ENCODE results near the gene YBX2. TPM values are rescaled to one million over a fixed set of nuclear protein-coding genes. Genes with fewer than 3 reads are reported as not detected.
A peak's percentile ranks its signal among the peaks of the same experiment; 100 is the strongest.

Gene YBX2
- total and polyA plus RNA-seq, 2 donors (not counting 1 experiment from before 2014, with no cell fraction given): under 0.01 TPM; not detected in 1

- H3K36me3 ChIP-seq (ENCODE audit: control insufficient read depth, insufficient read depth, low read length): no peaks in the 10 kb centered on the region
Measured at GRCh38 chr17:7296189-7296861, 1.9 kb upstream of the YBX2 start.

GRCh38 chr17:7295230-7296180 lies 1.1 kb upstream of the YBX2 start:
- no peak for TF ChIP-seq EZH2 (IDR thresholded peaks at IDR 0.05; ENCODE audit: low read length, missing control alignments)
- TF ChIP-seq CTCF (conservative IDR thresholded peaks at IDR 0.05 in 1 of 2, IDR thresholded peaks at IDR 0.05 in 1 of 2; ENCODE audit: low read depth in 1 of 2, low read length in 2 of 2): no peak
- H3K4me3 ChIP-seq (replicated peaks in 1 of 4; ENCODE audit: control extremely low read depth in 1 of 4, insufficient read depth in 1 of 4, low read depth in 3 of 4, low read length in 4 of 4): peak overlapping the region in 1 of 4 experiments; percentile 33
- H3K27ac ChIP-seq (ENCODE audit: insufficient read depth, low read length): no peak overlapping the region
- H3K4me2 ChIP-seq (ENCODE audit: extremely low read depth, insufficient read depth, low read length): peak overlapping the region; percentile 70
- H3K9ac ChIP-seq (ENCODE audit: insufficient read depth, low read length): no peak overlapping the region
- no peaks in the 10 kb centered on the region for H3K36me3 ChIP-seq (ENCODE audit: control insufficient read depth, insufficient read depth, low read length)
- no peak for DNase-seq (ENCODE audit: low read depth in 2 of 2)
- no peaks in the 10 kb centered on the region for H3K4me1 ChIP-seq (ENCODE audit: control insufficient read depth, extremely low read depth, insufficient read depth, low read length)
- no peaks in the 10 kb centered on the region for H3K79me2 ChIP-seq (ENCODE audit: control insufficient read depth, insufficient read depth, low read length)
- no peaks in the 10 kb centered on the region for H4K20me1 ChIP-seq (ENCODE audit: control insufficient read depth, extremely low read depth, insufficient read depth, low read length)
- peaks cover 33% of the 10 kb centered on the region for H3K27me3 ChIP-seq (ENCODE audit: control insufficient read depth, insufficient read depth, low read length)
- no peak overlapping the region for H2AFZ ChIP-seq (ENCODE audit: low read length)
- H3K9me3 ChIP-seq (ENCODE audit: control insufficient read depth, insufficient read depth, low read depth, low read length): no peaks in the 10 kb centered on the region

More at GRCh38 chr17:7296189-7296861, 1.9 kb upstream of the YBX2 start:
- no peaks in the 10 kb centered on the region for H4K20me1 ChIP-seq (ENCODE audit: control insufficient read depth, extremely low read depth, insufficient read depth, low read length)
- peak; percentile 67 to 76 for DNase-seq (ENCODE audit: low read depth in 2 of 2)
- no peaks in the 10 kb centered on the region for H3K4me1 ChIP-seq (ENCODE audit: control insufficient read depth, extremely low read depth, insufficient read depth, low read length)
- H3K27me3 ChIP-seq (ENCODE audit: control insufficient read depth, insufficient read depth, low read length): peaks cover 28% of the 10 kb centered on the region
- H3K9me3 ChIP-seq (ENCODE audit: control insufficient read depth, insufficient read depth, low read depth, low read length): no peaks in the 10 kb centered on the region
- peak overlapping the region; percentile 65 for H2AFZ ChIP-seq (ENCODE audit: low read length)
- no peak overlapping the region for H3K27ac ChIP-seq (ENCODE audit: insufficient read depth, low read length)
- peak overlapping the region; percentile 70 for H3K4me2 ChIP-seq (ENCODE audit: extremely low read depth, insufficient read depth, low read length)
- no peaks in the 10 kb centered on the region for H3K79me2 ChIP-seq (ENCODE audit: control insufficient read depth, insufficient read depth, low read length)
- TF ChIP-seq EZH2 (IDR thresholded peaks at IDR 0.05; ENCODE audit: low read length, missing control alignments) (no peak), CTCF (conservative IDR thresholded peaks at IDR 0.05 in 1 of 2, IDR thresholded peaks at IDR 0.05 in 1 of 2; ENCODE audit: low read depth in 1 of 2, low read length in 2 of 2) (peak; percentile 61 to 84)
- H3K4me3 ChIP-seq (replicated peaks in 1 of 4; ENCODE audit: control extremely low read depth in 1 of 4, insufficient read depth in 1 of 4, low read depth in 3 of 4, low read length in 4 of 4): peak overlapping the region in 1 of 4 experiments; percentile 33
- H3K9ac ChIP-seq (ENCODE audit: insufficient read depth, low read length): peak overlapping the region; percentile 7

Measured in fibroblast of lung (primary cell).